ENCODE measurements around the gene NUFIP2. TPM values are rescaled to one million over a fixed set of nuclear protein-coding genes. Genes with fewer than 3 reads are reported as not detected.

The NUFIP2 gene
- total and polyA plus RNA-seq, 2 donors (not counting 1 experiment from before 2014, with no cell fraction given): 9.6 to 83.5 TPM

- no peak overlapping the region for H3K27ac ChIP-seq (ENCODE audit: low read length in 2 of 2)
- intact Hi-C loops (cut with micrococcal nuclease): no loop called here
- H3K4me3 ChIP-seq (ENCODE audit: control extremely low read depth in 1 of 5, extremely low read depth in 1 of 5, insufficient read depth in 1 of 5, low read depth in 2 of 5, low read length in 4 of 5): no peak overlapping the region
- POLR2A ChIA-PET: no interaction called here
- peaks cover 14 to 29% of the 10 kb centered on the region in 2 experiments for H3K36me3 ChIP-seq (replicated peaks in 1 of 2; ENCODE audit: control extremely low read depth in 1 of 2, control insufficient read depth in 1 of 2, extremely low read depth in 1 of 2, insufficient read depth in 2 of 2, low read length in 1 of 2)
- no peaks in the 10 kb centered on the region for H3K9me3 ChIP-seq (ENCODE audit: control extremely low read depth in 1 of 3, control insufficient read depth in 2 of 3, insufficient read depth in 1 of 3, low read length in 2 of 3)
- H3K27me3 ChIP-seq (replicated peaks in 1 of 4; ENCODE audit: control extremely low read depth in 1 of 4, control insufficient read depth in 3 of 4, insufficient read depth in 4 of 4, low read length in 3 of 4): no peaks in the 10 kb centered on the region
- CTCF ChIA-PET: interaction anchor here (0.6 to 1.6 kb wide), 6 partner anchors 11 to 830 kb away, joined by 3 to 7 read pairs (median 3); no protein-coding TSS in a partner anchor
- H3K79me2 ChIP-seq (ENCODE audit: control insufficient read depth, insufficient read depth, low read length): no peaks in the 10 kb centered on the region
- peaks cover 16% of the 10 kb centered on the region for H3K4me1 Mint-ChIP-seq
- no peak for DNase-seq
- H3K4me2 ChIP-seq (replicated peaks; ENCODE audit: low read depth, low read length, poor library complexity, severe bottlenecking): no peak overlapping the region
- H3K4me1 ChIP-seq (ENCODE audit: control insufficient read depth in 2 of 2, insufficient read depth in 2 of 2, low read length in 2 of 2): peaks cover 0 to 3% of the 10 kb centered on the region in 2 donors
- ATAC-seq (ENCODE audit: low read depth): no peak
- no peaks in the 10 kb centered on the region for H3K9me3 Mint-ChIP-seq (ENCODE audit: insufficient read depth)
- 83% methylated on average over 3 of the region's 8 CpGs for WGBS (ENCODE audit: insufficient coverage)
- H4K20me1 ChIP-seq (ENCODE audit: control insufficient read depth, insufficient read depth, low read length, poor library complexity, severe bottlenecking): peaks cover 21% of the 10 kb centered on the region
- H3K27me3 Mint-ChIP-seq: no peaks in the 10 kb centered on the region
- H3K27ac Mint-ChIP-seq: no peak overlapping the region
- no peak overlapping the region for H3K4me3 Mint-ChIP-seq
- no peak overlapping the region for H2AFZ ChIP-seq (ENCODE audit: insufficient read depth, low read depth, low read length, poor library complexity, severe bottlenecking)
- TF ChIP-seq, protein P1, sequence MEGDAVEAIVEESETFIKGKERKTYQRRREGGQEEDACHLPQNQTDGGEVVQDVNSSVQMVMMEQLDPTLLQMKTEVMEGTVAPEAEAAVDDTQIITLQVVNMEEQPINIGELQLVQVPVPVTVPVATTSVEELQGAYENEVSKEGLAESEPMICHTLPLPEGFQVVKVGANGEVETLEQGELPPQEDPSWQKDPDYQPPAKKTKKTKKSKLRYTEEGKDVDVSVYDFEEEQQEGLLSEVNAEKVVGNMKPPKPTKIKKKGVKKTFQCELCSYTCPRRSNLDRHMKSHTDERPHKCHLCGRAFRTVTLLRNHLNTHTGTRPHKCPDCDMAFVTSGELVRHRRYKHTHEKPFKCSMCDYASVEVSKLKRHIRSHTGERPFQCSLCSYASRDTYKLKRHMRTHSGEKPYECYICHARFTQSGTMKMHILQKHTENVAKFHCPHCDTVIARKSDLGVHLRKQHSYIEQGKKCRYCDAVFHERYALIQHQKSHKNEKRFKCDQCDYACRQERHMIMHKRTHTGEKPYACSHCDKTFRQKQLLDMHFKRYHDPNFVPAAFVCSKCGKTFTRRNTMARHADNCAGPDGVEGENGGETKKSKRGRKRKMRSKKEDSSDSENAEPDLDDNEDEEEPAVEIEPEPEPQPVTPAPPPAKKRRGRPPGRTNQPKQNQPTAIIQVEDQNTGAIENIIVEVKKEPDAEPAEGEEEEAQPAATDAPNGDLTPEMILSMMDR (IDR thresholded peaks at IDR 0.05): no peak
- TF ChIP-seq EZH2 (IDR thresholded peaks at IDR 0.05; ENCODE audit: borderline replicate concordance, insufficient read depth, low read depth, low read length, poor library complexity, severe bottlenecking): no peak
- no peak overlapping the region for H3K9ac ChIP-seq (ENCODE audit: low read length)
Measured at GRCh38 chr17:29256735-29257466, 37.0 kb downstream of the NUFIP2 start.

DNA sequence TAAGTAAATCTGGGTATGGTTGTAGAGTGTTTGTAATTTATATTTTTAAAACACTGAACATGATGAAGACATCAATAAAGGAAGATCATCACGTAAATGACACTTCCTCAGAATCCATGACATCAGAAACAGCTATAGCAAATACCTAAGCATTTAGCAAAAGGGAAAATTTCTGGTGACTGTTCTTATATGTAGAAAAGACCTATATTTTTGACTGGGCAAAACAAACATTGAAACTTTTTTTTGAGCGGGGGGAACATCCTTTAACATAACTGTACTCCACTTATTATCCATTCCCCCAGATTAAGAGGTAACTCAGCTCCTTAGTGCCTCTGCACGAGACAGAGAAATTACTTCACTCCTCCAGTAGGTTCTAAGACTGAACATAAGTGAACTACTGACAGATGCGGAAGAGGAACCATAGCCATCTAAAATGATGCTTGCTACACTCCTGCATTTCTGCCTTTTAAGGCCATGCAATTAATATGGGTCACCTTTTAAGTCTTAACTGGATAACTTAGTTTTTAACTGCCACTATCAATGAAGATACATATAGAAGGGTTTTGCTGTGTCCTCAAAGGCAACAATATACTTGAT, 37.9 kb downstream of the NUFIP2 start:
- ChIA-PET CTCF (interaction anchor here (0.8 to 1.6 kb wide), 5 partner anchors 36 to 831 kb away, joined by 3 to 7 read pairs (median 3); no protein-coding TSS in a partner anchor), POLR2A (no interaction called here)
- intact Hi-C loops (cut with micrococcal nuclease): no loop called here
- Histone ChIP-seq H3K4me1 (ENCODE audit: control insufficient read depth in 2 of 2, insufficient read depth in 2 of 2, low read length in 2 of 2) (peaks cover 0 to 11% of the 10 kb centered on the region in 2 donors), H3K9ac (ENCODE audit: low read length) (no peak overlapping the region), H3K36me3 (replicated peaks in 1 of 2; ENCODE audit: control extremely low read depth in 1 of 2, control insufficient read depth in 1 of 2, extremely low read depth in 1 of 2, insufficient read depth in 2 of 2, low read length in 1 of 2) (peaks cover 13 to 21% of the 10 kb centered on the region in 2 experiments), H3K4me3 (ENCODE audit: control extremely low read depth in 1 of 5, extremely low read depth in 1 of 5, insufficient read depth in 1 of 5, low read depth in 2 of 5, low read length in 4 of 5) (no peak overlapping the region), H3K79me2 (ENCODE audit: control insufficient read depth, insufficient read depth, low read length) (no peaks in the 10 kb centered on the region), H3K9me3 (ENCODE audit: control extremely low read depth in 1 of 3, control insufficient read depth in 2 of 3, insufficient read depth in 1 of 3, low read length in 2 of 3) (no peaks in the 10 kb centered on the region), H4K20me1 (ENCODE audit: control insufficient read depth, insufficient read depth, low read length, poor library complexity, severe bottlenecking) (peaks cover 17% of the 10 kb centered on the region), H2AFZ (ENCODE audit: insufficient read depth, low read depth, low read length, poor library complexity, severe bottlenecking) (no peak overlapping the region), H3K27me3 (replicated peaks in 1 of 4; ENCODE audit: control extremely low read depth in 1 of 4, control insufficient read depth in 3 of 4, insufficient read depth in 4 of 4, low read length in 3 of 4) (no peaks in the 10 kb centered on the region), H3K27ac (ENCODE audit: low read length in 2 of 2) (no peak overlapping the region), H3K4me2 (replicated peaks; ENCODE audit: low read depth, low read length, poor library complexity, severe bottlenecking) (no peak overlapping the region)
- DNase-seq (no peak), ATAC-seq (ENCODE audit: low read depth) (no peak)
- Mint-ChIP-seq H3K4me1 (peaks cover 20% of the 10 kb centered on the region), H3K27ac (peak overlapping the region; percentile 7), H3K9me3 (ENCODE audit: insufficient read depth) (no peaks in the 10 kb centered on the region), H3K27me3 (no peaks in the 10 kb centered on the region), H3K4me3 (no peak overlapping the region)
- WGBS (ENCODE audit: insufficient coverage): 92% methylated on average over 2 of the region's 4 CpGs
- TF ChIP-seq EZH2 (IDR thresholded peaks at IDR 0.05; ENCODE audit: borderline replicate concordance, insufficient read depth, low read depth, low read length, poor library complexity, severe bottlenecking): no peak
- TF ChIP-seq, protein P1 (IDR thresholded peaks at IDR 0.05): no peak
